SK-N-SH (cell line): ENCODE measurements around the gene STX16. TPM values are rescaled to one million over a fixed set of nuclear protein-coding genes. Genes with fewer than 3 reads are reported as not detected.

Source experiments
- CTCF ChIA-PET: fragments of 300-600, 350-600 bp; formaldehyde crosslinking; extraction: SDS; loops from one replicate; lab custom pipeline; 2021; lab: Yijun Ruan, JAX
- POLR2A ChIA-PET: fragments of 350-600 bp; sonication (Branson Sonifier 250); formaldehyde crosslinking; extraction: SDS; loops from one replicate; lab custom pipeline; 2020; ENCODE audit warnings: antibody characterized with exemption, inconsistent platforms; lab: Yijun Ruan, JAX
- DNase-seq: peaks from one replicate; pipeline ENCODE4 v3.0.0; 2012
- H2AFZ ChIP-seq: fragments of 200-600 bp; sonication (generic); 2 replicates; pipeline ENCODE4 v1.8.1; 2016; ENCODE audit warnings: antibody characterized with exemption, mild to moderate bottlenecking, low read depth
- H3F3A ChIP-seq: fragments of 200-600 bp; sonication (generic); replicated peaks from 2 replicates; pipeline ENCODE3; 2016; ENCODE audit warnings: antibody characterized with exemption, mild to moderate bottlenecking; ENCODE audit not compliant: insufficient read depth
- H3K27ac ChIP-seq, 2 experiments: fragments of 200-500 bp in 1 of 2; fragments of 200-600 bp in 1 of 2; sonication (Bioruptor generic) in 1 of 2; sonication (generic), shearing (Covaris generic) in 1 of 2; 2 replicates each; pipeline versions ENCODE4 v1.5.1 to v1.6.1; 2014 to 2016; ENCODE audit warnings: low read depth in 2 of 2, inconsistent platforms in 1 of 2, low read length in 1 of 2, mild to moderate bottlenecking in 1 of 2, mixed read lengths in 1 of 2
- H3K27me3 ChIP-seq: fragments of 200-600 bp; sonication (generic), shearing (Covaris generic); 2 replicates; pipeline ENCODE4 v1.6.1; 2016; ENCODE audit warnings: mixed run types; ENCODE audit not compliant: insufficient read depth
- H3K36me3 ChIP-seq, 2 experiments: fragments of 200-500 bp in 1 of 2; fragments of 200-600 bp in 1 of 2; sonication (Bioruptor generic) in 1 of 2; sonication (generic) in 1 of 2; replicated peaks in 1 of 2; 2 replicates each; pipeline versions ENCODE3 to v1.5.1; 2014 to 2016; ENCODE audit warnings: low read length in 1 of 2, mild to moderate bottlenecking in 1 of 2; ENCODE audit not compliant: insufficient read depth in 2 of 2, control insufficient read depth in 1 of 2
- H3K4me1 ChIP-seq, 2 experiments: fragments of 200-500 bp in 1 of 2; fragments of 200-600 bp in 1 of 2; sonication (Bioruptor generic) in 1 of 2; sonication (generic), shearing (Covaris generic) in 1 of 2; 2 replicates each; pipeline versions ENCODE4 v1.5.1 to v1.6.1; 2014 to 2016; ENCODE audit warnings: low read depth in 1 of 2, low read length in 1 of 2, mixed run types in 1 of 2; ENCODE audit not compliant: insufficient read depth in 2 of 2, control insufficient read depth in 1 of 2
- H3K4me2 ChIP-seq: fragments of 200-600 bp; sonication (generic), shearing (Covaris generic); 2 replicates; pipeline ENCODE4 v1.6.1; 2017; ENCODE audit warnings: mixed run types
- H3K4me3 ChIP-seq, 2 experiments: fragments of 200-500 bp in 1 of 2; fragments of 200-600 bp in 1 of 2; sonication (Bioruptor generic) in 1 of 2; sonication (generic), shearing (Covaris generic) in 1 of 2; 2 replicates each; pipeline versions ENCODE4 v1.5.1 to v1.8.1; 2014 to 2016; ENCODE audit warnings: low read depth in 2 of 2, inconsistent platforms in 1 of 2, low read length in 1 of 2, mild to moderate bottlenecking in 1 of 2, mixed read lengths in 1 of 2, moderate library complexity in 1 of 2
- H3K79me2 ChIP-seq: fragments of 200-600 bp; sonication (generic); 2 replicates; pipeline ENCODE4 v1.8.1; 2017; ENCODE audit warnings: mild to moderate bottlenecking; ENCODE audit not compliant: insufficient read depth
- H3K9ac ChIP-seq: fragments of 200-600 bp; sonication (generic); 2 replicates; pipeline ENCODE4 v1.6.1; 2017; ENCODE audit warnings: mixed run types
- H3K9me2 ChIP-seq: fragments of 200-600 bp; sonication (generic); 2 replicates; pipeline ENCODE4 v1.6.1; 2017; ENCODE audit warnings: mixed run types
- H3K9me3 ChIP-seq: fragments of 200-600 bp; sonication (generic); 2 replicates; pipeline ENCODE4 v1.6.1; 2017; ENCODE audit warnings: mixed run types, mild to moderate bottlenecking, moderate library complexity
- H4K20me1 ChIP-seq: fragments of 200-600 bp; sonication (generic); 2 replicates; pipeline ENCODE4 v1.6.1; 2017; ENCODE audit warnings: mild to moderate bottlenecking, mixed run types; ENCODE audit not compliant: insufficient read depth
- CHD2 ChIP-seq: fragments of 150-350 bp; IDR thresholded peaks from 2 replicates; pipeline ENCODE4 v1.6.1; 2018; ENCODE audit warnings: low read length; ENCODE audit not compliant: partially characterized antibody
- CTCF ChIP-seq: fragments of 200-600 bp; sonication (generic); IDR thresholded peaks from 2 replicates; pipeline ENCODE4 v1.6.1; 2017; ENCODE audit warnings: antibody characterized with exemption, mild to moderate bottlenecking, moderate library complexity
- EP300 ChIP-seq, 2 experiments: IDR thresholded peaks; 2 replicates each; pipeline versions ENCODE4 v1.4.0 to v1.6.1; 2012; ENCODE audit warnings: borderline replicate concordance in 1 of 2, low read depth in 1 of 2, low read length in 1 of 2
- EZH2phosphoT487 ChIP-seq: fragments of 200-600 bp; sonication (generic); IDR thresholded peaks from 2 replicates; pipeline ENCODE4 v1.6.1; 2017; ENCODE audit warnings: low read depth, mixed run types, mild to moderate bottlenecking, antibody characterized with exemption, moderate library complexity, borderline replicate concordance
- FOXM1 ChIP-seq: IDR thresholded peaks from 2 replicates; pipeline ENCODE4 v1.4.0; 2012; ENCODE audit warnings: low read depth, mild to moderate bottlenecking
- GABPA ChIP-seq: IDR thresholded peaks from 2 replicates; pipeline ENCODE4 v1.4.0; 2012; ENCODE audit warnings: low read depth, mild to moderate bottlenecking
- JUND ChIP-seq: IDR thresholded peaks from 2 replicates; pipeline ENCODE4 v1.4.0; 2012
- MEF2A ChIP-seq: IDR thresholded peaks from 2 replicates; pipeline ENCODE4 v1.4.0; 2012; ENCODE audit warnings: low read depth, borderline replicate concordance
- NRF1 ChIP-seq: IDR thresholded peaks from 2 replicates; pipeline ENCODE4 v1.6.1; 2012; ENCODE audit warnings: low read depth, mild to moderate bottlenecking, low read length
- POLR2AphosphoS5 ChIP-seq: IDR thresholded peaks from 2 replicates; pipeline ENCODE4 v1.6.1; 2012; ENCODE audit warnings: low read depth, low read length
- RFX5 ChIP-seq: IDR thresholded peaks from 2 replicates; pipeline ENCODE4 v1.6.1; 2012; ENCODE audit warnings: mild to moderate bottlenecking, improper control_type of control experiment, low read length
- SMC3 ChIP-seq: IDR thresholded peaks from 2 replicates; pipeline ENCODE4 v1.6.1; 2012; ENCODE audit warnings: low read depth, low read length, improper control_type of control experiment
- WGBS: methylation state at CpG from one replicate; pipeline ENCODE4 v1.1.6; 2017; ENCODE audit warnings: low lambda C conversion rate; 5-methylcytosine and 5-hydroxymethylcytosine counted together
- polyA plus RNA-seq, 3 experiments: library from polyadenylated mRNA; depleted of rRNA; stranded (reverse); fragments of >200 nt; gene quantifications; 2 replicates each; pipeline ENCODE4 v1.2.3, GENCODE V29; 2012
- TF ChIP-seq, protein P1 (sequence below): IDR thresholded peaks from 2 replicates; pipeline ENCODE4; 2012
- TF ChIP-seq, protein P2 (sequence below): fragments of 150-350 bp; IDR thresholded peaks from 2 replicates; pipeline ENCODE4 v1.6.1; 2016; ENCODE audit warnings: mild to moderate bottlenecking, low read depth, low read length

Gene STX16
- polyA plus RNA-seq, 1 of the 3 experiments (the other 2 are of a cell fraction) = 63.8 TPM

DNA sequence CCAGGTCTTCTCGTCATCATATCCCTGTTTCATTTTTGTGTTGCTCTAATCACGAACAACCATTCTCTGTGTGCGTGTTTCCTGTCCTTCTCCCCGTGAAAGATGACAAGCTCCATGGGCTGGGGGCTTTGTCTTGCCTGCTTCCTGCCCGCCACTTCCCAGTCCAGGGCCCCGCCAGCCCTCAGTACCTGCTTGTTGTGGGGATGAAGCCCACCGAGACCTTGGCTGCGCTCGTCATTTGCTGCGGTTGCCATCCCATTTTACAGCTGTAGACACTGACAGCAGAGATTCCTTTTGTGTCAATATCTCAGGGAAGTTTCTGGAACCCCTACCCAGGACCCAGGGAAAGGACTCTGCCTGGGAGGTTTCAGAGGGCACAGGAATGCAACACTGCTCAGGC lies 40.3 kb upstream of the STX16 start (continued):
- TF ChIP-seq, protein P1, sequence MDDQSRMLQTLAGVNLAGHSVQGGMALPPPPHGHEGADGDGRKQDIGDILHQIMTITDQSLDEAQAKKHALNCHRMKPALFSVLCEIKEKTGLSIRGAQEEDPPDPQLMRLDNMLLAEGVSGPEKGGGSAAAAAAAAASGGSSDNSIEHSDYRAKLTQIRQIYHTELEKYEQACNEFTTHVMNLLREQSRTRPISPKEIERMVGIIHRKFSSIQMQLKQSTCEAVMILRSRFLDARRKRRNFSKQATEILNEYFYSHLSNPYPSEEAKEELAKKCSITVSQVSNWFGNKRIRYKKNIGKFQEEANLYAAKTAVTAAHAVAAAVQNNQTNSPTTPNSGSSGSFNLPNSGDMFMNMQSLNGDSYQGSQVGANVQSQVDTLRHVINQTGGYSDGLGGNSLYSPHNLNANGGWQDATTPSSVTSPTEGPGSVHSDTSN = no peak
- TF ChIP-seq RFX5 = no peak

GRCh38 chr20:58611236-58612030 lies 39.6 kb upstream of the STX16 start:
- H2AFZ ChIP-seq = no peak overlapping the region
- no peaks in the 10 kb centered on the region for H3K79me2 ChIP-seq
- H3K9ac ChIP-seq = no peak overlapping the region
- CTCF ChIA-PET = interaction anchor here (0.8 to 1.2 kb wide), 2 partner anchors 18 to 140 kb away, joined by 3 read pairs; no protein-coding TSS in a partner anchor
- no peaks in the 10 kb centered on the region for H4K20me1 ChIP-seq
- TF ChIP-seq CTCF = no peak
- no peak for TF ChIP-seq FOXM1
- TF ChIP-seq, protein P1 = no peak
- no peak for TF ChIP-seq EZH2phosphoT487
- no peak for TF ChIP-seq SMC3
- TF ChIP-seq GABPA = no peak
- no peak for TF ChIP-seq NRF1
- TF ChIP-seq CHD2 = no peak
- TF ChIP-seq JUND = no peak
- no peak for TF ChIP-seq MEF2A
- TF ChIP-seq, protein P2, sequence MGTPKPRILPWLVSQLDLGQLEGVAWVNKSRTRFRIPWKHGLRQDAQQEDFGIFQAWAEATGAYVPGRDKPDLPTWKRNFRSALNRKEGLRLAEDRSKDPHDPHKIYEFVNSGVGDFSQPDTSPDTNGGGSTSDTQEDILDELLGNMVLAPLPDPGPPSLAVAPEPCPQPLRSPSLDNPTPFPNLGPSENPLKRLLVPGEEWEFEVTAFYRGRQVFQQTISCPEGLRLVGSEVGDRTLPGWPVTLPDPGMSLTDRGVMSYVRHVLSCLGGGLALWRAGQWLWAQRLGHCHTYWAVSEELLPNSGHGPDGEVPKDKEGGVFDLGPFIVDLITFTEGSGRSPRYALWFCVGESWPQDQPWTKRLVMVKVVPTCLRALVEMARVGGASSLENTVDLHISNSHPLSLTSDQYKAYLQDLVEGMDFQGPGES = no peak
- TF ChIP-seq EP300 (IDR thresholded peaks at IDR 0.05; ENCODE audit: borderline replicate concordance in 1 of 2, low read depth in 1 of 2, low read length in 1 of 2) = no peak
- TF ChIP-seq POLR2AphosphoS5 = no peak
- TF ChIP-seq, all 33 proteins: peak for 0
- POLR2A ChIA-PET = interaction anchor here (1.4 kb wide), 1 partner anchor 11 kb away, joined by 3 read pairs; no protein-coding TSS in a partner anchor
- H3F3A ChIP-seq = no peaks in the 10 kb centered on the region
- H3K4me1 ChIP-seq = peaks cover 0 to 19% of the 10 kb centered on the region in 2 experiments; a peak in 2 of 4 replicates
- H3K27me3 ChIP-seq = no peaks in the 10 kb centered on the region
- no peak overlapping the region for H3K27ac ChIP-seq
- DNase-seq = no peak
- WGBS = 77% methylated on average over 7 of the region's 10 CpGs
- no peak overlapping the region for H3K4me3 ChIP-seq
- H3K36me3 ChIP-seq = no peaks in the 10 kb centered on the region
- no peaks in the 10 kb centered on the region for H3K9me3 ChIP-seq
- H3K9me2 ChIP-seq = no peaks in the 10 kb centered on the region
- H3K4me2 ChIP-seq = no peak overlapping the region
